ENCODE data around the gene NBDY.

GRCh38 chrX:56762707-56763555, 33.9 kb downstream of the NBDY start:
- TF ChIP-seq RARB (CRISPR knock-in tag; IDR thresholded peaks at IDR 0.05): no peak
- TF ChIP-seq TCF4 (CRISPR knock-in tag; IDR thresholded peaks at IDR 0.05; ENCODE audit: borderline replicate concordance): no peak
- no peak for TF ChIP-seq PPARA (CRISPR knock-in tag; IDR thresholded peaks at IDR 0.05; ENCODE audit: borderline replicate concordance)
- no peak for TF ChIP-seq BACH2 (CRISPR knock-in tag; IDR thresholded peaks at IDR 0.05; ENCODE audit: borderline replicate concordance)
- TF ChIP-seq ZFP3 (CRISPR knock-in tag; IDR thresholded peaks at IDR 0.05): no peak
- TF ChIP-seq CSDC2 (CRISPR knock-in tag; IDR thresholded peaks at IDR 0.05): no peak
- TF ChIP-seq, protein P1, sequence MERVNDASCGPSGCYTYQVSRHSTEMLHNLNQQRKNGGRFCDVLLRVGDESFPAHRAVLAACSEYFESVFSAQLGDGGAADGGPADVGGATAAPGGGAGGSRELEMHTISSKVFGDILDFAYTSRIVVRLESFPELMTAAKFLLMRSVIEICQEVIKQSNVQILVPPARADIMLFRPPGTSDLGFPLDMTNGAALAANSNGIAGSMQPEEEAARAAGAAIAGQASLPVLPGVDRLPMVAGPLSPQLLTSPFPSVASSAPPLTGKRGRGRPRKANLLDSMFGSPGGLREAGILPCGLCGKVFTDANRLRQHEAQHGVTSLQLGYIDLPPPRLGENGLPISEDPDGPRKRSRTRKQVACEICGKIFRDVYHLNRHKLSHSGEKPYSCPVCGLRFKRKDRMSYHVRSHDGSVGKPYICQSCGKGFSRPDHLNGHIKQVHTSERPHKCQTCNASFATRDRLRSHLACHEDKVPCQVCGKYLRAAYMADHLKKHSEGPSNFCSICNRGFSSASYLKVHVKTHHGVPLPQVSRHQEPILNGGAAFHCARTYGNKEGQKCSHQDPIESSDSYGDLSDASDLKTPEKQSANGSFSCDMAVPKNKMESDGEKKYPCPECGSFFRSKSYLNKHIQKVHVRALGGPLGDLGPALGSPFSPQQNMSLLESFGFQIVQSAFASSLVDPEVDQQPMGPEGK (CRISPR knock-in tag; IDR thresholded peaks at IDR 0.05; ENCODE audit: borderline replicate concordance): no peak
- TF ChIP-seq POU6F1 (CRISPR knock-in tag; IDR thresholded peaks at IDR 0.05; ENCODE audit: borderline replicate concordance, low read depth): no peak
- no peak for TF ChIP-seq ZNF70 (CRISPR knock-in tag; IDR thresholded peaks at IDR 0.05)
